Activated naive CD8-positive, alpha-beta T cell (primary cell): ENCODE data around the gene DEFB118.

Experiments used
- H3K27ac Mint-ChIP-seq: one replicate; pipeline ENCODE4 v1.8.0; 2021; ENCODE audit warnings: mixed read lengths
- H3K27me3 Mint-ChIP-seq: one replicate; pipeline ENCODE4 v1.8.0; 2021; ENCODE audit warnings: mixed read lengths
- H3K36me3 Mint-ChIP-seq: one replicate; pipeline ENCODE4 v1.8.0; 2021; ENCODE audit warnings: mixed read lengths
- H3K4me1 Mint-ChIP-seq: one replicate; pipeline ENCODE4 v1.8.0; 2021; ENCODE audit warnings: low read depth, mixed read lengths
- H3K4me3 Mint-ChIP-seq: one replicate; pipeline ENCODE4 v1.8.0; 2021; ENCODE audit warnings: mild to moderate bottlenecking, mixed read lengths
- H3K9me3 Mint-ChIP-seq: one replicate; pipeline ENCODE4 v1.8.0; 2021; ENCODE audit warnings: low read depth, mixed read lengths

The DEFB118 gene

GRCh38 chr20:31418307-31418706 is 49.9 kb downstream of the DEFB118 start:
- H3K4me3 Mint-ChIP-seq, result no peak overlapping the region
- H3K27me3 Mint-ChIP-seq, result peaks cover 11% of the 10 kb centered on the region
- H3K27ac Mint-ChIP-seq, result no peak overlapping the region

More at GRCh38 chr20:31418307-31418706, 49.9 kb downstream of the DEFB118 start:
- H3K4me1 Mint-ChIP-seq, result no peaks in the 10 kb centered on the region
- no peaks in the 10 kb centered on the region for H3K9me3 Mint-ChIP-seq
- H3K36me3 Mint-ChIP-seq, result no peaks in the 10 kb centered on the region
